Measurements from ENCODE around the gene DTNA.

The DTNA gene

DNA sequence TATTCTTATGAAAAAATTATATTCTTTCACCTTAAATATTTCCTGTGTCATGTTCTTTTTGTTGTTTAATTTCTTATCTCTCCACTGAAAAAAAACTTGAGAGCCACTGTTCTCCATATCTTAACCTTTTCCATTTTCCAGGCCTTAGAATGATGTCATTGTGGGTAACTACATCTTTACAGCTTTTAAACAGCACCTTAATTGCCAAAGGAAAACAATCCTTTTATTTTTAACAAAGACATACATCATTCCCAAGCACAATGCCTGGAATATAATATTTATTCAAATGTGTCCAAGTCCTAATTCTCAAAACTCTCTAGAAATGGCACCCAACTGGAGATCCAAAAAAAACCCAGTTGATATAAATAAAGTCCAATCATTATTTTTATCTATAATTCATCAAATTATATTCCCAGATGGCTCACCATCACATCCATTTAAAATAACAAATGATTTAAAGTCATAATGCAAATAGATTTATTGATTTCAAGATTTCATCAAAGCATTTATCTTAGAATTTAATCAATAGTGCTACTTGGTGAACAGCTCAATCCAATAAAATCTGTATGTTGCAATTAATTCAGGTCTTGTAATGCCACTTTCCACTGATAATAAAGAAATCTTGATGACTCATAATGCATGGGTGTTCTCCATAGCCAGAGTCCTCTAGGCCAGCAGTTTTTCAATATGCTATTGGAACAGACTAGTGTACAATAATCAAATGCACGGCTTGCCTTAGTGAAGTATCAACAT, 224.0 kb downstream of the DTNA start:
- no peak overlapping the region for H3K4me3 ChIP-seq (ENCODE audit: low read depth, low read length)
- TF ChIP-seq, protein P1, sequence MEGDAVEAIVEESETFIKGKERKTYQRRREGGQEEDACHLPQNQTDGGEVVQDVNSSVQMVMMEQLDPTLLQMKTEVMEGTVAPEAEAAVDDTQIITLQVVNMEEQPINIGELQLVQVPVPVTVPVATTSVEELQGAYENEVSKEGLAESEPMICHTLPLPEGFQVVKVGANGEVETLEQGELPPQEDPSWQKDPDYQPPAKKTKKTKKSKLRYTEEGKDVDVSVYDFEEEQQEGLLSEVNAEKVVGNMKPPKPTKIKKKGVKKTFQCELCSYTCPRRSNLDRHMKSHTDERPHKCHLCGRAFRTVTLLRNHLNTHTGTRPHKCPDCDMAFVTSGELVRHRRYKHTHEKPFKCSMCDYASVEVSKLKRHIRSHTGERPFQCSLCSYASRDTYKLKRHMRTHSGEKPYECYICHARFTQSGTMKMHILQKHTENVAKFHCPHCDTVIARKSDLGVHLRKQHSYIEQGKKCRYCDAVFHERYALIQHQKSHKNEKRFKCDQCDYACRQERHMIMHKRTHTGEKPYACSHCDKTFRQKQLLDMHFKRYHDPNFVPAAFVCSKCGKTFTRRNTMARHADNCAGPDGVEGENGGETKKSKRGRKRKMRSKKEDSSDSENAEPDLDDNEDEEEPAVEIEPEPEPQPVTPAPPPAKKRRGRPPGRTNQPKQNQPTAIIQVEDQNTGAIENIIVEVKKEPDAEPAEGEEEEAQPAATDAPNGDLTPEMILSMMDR (IDR thresholded peaks at IDR 0.05; ENCODE audit: low read depth, low read length, missing control alignments): no peak
- DNase-seq (ENCODE audit: low read depth): no peak

DNA sequence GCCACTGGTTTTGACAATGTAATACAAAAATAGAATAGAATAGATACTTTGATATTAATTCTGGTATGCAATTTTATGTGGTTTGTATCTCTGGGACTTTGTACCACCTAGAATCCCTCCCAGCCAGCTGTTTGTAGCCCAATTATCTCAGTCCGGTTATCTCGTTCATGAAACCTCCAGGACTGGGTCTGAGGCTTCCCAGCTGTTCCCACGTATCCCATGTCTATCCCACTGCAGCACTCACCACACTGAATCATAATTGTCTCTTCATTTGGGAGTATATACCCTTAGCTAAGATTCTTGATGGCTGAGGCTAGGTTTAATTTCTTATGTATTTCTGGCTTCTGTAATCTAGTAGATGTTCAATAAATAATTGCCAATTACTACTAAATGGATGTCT, 226.7 kb downstream of the DTNA start:
- DNase-seq (ENCODE audit: low read depth): no peak
- H3K4me3 ChIP-seq (ENCODE audit: low read depth, low read length): no peak overlapping the region

DNA sequence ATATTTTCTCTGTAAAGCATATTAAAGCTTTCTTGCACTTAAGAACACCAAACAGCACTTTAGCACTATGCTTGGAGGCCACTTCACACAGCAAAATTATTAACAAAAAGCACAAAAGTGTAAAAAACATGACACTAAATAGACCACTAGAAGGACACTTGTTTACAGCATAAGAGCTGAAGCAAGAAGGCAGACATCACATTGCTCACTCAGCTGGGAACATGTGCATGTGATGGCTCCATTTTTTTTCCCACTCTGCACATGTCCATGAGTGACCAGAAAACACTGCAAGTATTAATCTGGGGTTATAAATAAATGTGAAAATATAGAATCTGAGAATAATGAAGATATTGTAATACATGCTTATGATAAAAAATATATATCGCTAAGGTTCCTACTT, 228.0 kb downstream of the DTNA start:
- H3K4me3 ChIP-seq (ENCODE audit: low read depth, low read length): no peak overlapping the region
- no peak for DNase-seq (ENCODE audit: low read depth)

More for the DNA sequence above, 226.7 kb downstream of the DTNA start:
- TF ChIP-seq, protein P1 (IDR thresholded peaks at IDR 0.05; ENCODE audit: low read depth, low read length, missing control alignments): no peak

More for the DNA sequence above, 228.0 kb downstream of the DTNA start:
- TF ChIP-seq, protein P1 (IDR thresholded peaks at IDR 0.05; ENCODE audit: low read depth, low read length, missing control alignments): no peak

Measured in GM12864 (cell line).